ENCODE data around the gene ZFAND2A.
A peak's percentile ranks its signal among the peaks of the same experiment; 100 is the strongest.
"Not testable (repeated sequence)": the region's sequence is repeated elsewhere in the genome, so short reads cannot be mapped to it uniquely, and the experiment has no call there.

ZFAND2A gene

GRCh38 chr7:1159891-1160669, at the start of gene ZFAND2A:
ZFAND2A (minus strand) TSS chr7:1160196; CDS start chr7:1158212, 1,984 bp downstream.
- DNase-seq, result peak; percentile 94

- DNase-seq, result no peak
Measured at GRCh38 chr7:1209097-1209496, 49.1 kb upstream of the ZFAND2A start.

GRCh38 chr7:1205742-1206141, 45.7 kb upstream of the ZFAND2A start:
- not testable (repeated sequence) for DNase-seq

GRCh38 chr7:1204460-1205140, 44.6 kb upstream of the ZFAND2A start:
- no peak for DNase-seq

- DNase-seq, result not testable (repeated sequence)
Measured at GRCh38 chr7:1202914-1203313, 42.9 kb upstream of the ZFAND2A start.

GRCh38 chr7:1201916-1202315, 41.9 kb upstream of the ZFAND2A start:
- no peak for DNase-seq

- DNase-seq, result no peak
Measured at GRCh38 chr7:1200045-1200444, 40.0 kb upstream of the ZFAND2A start.

GRCh38 chr7:1197997-1198625, 38.1 kb upstream of the ZFAND2A start:
- DNase-seq, result no peak

- DNase-seq, result no peak
Measured at GRCh38 chr7:1196950-1197349, 37.0 kb upstream of the ZFAND2A start.

- DNase-seq, result not testable (repeated sequence)
Measured at GRCh38 chr7:1196441-1196840, 36.4 kb upstream of the ZFAND2A start.

- no peak for DNase-seq
Measured at GRCh38 chr7:1193593-1194424, 33.8 kb upstream of the ZFAND2A start.

GRCh38 chr7:1192171-1192676, 32.2 kb upstream of the ZFAND2A start:
- DNase-seq, result no peak

- DNase-seq, result no peak
Measured at GRCh38 chr7:1189986-1190772, 30.2 kb upstream of the ZFAND2A start.

GRCh38 chr7:1188720-1189294, 28.8 kb upstream of the ZFAND2A start:
- no peak for DNase-seq

- no peak for DNase-seq
Measured at GRCh38 chr7:1187127-1187526, 27.1 kb upstream of the ZFAND2A start.

GRCh38 chr7:1181640-1182039, 21.6 kb upstream of the ZFAND2A start:
- DNase-seq, result no peak

GRCh38 chr7:1181031-1181430, 21.0 kb upstream of the ZFAND2A start:
- no peak for DNase-seq

- peak; percentile 46 for DNase-seq
Measured at GRCh38 chr7:1176891-1177373, 16.9 kb upstream of the ZFAND2A start.

- peak; percentile 67 for DNase-seq
Measured at GRCh38 chr7:1175967-1176851, 16.2 kb upstream of the ZFAND2A start.

GRCh38 chr7:1175597-1175966, 15.6 kb upstream of the ZFAND2A start:
- no peak for DNase-seq

Data from NCI-H774 (cell line).